LNCAP (cell line): Measurements from ENCODE around the gene VCL.

ENCODE experiments used
- TF ChIP-seq, protein P1 (sequence below): fragments of 450-650 bp; IDR thresholded peaks from 2 replicates; pipeline ENCODE4 v1.5.1; 2017; ENCODE audit warnings: mild to moderate bottlenecking

The VCL gene

DNA sequence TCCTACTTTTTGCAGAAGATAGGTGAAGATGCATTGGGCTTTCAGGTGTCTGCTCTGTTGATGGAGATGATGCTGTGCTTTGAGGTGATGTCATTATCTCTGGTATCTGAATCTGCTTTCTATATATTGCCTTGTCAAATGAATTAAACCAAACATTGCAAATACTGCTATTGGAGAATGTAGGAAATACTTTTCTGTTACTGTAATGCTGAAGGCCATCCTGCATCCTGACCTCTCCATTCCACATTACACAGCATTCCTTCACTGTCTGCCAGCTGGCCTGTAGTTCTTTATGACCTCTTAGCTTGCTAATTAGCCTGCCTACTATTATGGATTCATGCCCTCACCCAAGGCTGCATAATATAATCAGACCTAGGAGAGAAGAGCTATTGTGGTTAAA, 73.2 kb downstream of the VCL start:
- TF ChIP-seq, protein P1, sequence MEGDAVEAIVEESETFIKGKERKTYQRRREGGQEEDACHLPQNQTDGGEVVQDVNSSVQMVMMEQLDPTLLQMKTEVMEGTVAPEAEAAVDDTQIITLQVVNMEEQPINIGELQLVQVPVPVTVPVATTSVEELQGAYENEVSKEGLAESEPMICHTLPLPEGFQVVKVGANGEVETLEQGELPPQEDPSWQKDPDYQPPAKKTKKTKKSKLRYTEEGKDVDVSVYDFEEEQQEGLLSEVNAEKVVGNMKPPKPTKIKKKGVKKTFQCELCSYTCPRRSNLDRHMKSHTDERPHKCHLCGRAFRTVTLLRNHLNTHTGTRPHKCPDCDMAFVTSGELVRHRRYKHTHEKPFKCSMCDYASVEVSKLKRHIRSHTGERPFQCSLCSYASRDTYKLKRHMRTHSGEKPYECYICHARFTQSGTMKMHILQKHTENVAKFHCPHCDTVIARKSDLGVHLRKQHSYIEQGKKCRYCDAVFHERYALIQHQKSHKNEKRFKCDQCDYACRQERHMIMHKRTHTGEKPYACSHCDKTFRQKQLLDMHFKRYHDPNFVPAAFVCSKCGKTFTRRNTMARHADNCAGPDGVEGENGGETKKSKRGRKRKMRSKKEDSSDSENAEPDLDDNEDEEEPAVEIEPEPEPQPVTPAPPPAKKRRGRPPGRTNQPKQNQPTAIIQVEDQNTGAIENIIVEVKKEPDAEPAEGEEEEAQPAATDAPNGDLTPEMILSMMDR = no peak

DNA sequence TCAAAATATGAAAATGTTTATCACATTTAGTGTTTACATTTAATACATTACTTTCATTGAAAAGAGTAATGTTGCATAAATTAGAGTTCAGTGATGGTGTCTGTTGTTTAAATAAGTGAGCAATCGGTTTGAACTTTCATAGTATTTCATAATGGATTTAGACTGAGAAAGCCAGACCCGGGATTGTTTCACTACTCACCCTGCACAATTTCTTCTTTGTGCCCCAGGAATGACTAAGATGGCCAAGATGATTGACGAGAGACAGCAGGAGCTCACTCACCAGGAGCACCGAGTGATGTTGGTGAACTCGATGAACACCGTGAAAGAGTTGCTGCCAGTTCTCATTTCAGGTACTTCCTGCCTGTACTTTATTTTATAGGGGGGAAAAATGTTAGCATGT, 74.6 kb downstream of the VCL start:
- TF ChIP-seq, protein P1 = no peak

DNA sequence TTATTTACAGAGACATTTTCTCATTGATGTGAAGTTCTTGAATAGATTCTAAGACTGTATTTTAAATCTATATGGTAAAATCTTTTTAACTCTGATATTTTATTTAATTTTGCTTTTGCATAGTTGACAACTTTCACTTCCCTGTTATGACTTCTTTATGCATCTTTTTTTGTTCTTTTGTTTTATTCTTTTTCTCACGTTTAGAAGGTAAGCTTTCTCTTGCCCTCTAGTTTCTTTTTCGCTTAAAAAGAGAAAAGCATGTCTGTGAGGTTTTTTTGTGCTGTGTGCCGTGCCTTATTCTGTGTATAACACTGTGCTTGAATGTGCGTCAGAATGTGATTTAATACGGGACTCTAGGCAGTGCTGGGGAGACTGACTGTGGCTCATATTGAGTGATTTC, 78.0 kb downstream of the VCL start:
- TF ChIP-seq, protein P1 = no peak

DNA sequence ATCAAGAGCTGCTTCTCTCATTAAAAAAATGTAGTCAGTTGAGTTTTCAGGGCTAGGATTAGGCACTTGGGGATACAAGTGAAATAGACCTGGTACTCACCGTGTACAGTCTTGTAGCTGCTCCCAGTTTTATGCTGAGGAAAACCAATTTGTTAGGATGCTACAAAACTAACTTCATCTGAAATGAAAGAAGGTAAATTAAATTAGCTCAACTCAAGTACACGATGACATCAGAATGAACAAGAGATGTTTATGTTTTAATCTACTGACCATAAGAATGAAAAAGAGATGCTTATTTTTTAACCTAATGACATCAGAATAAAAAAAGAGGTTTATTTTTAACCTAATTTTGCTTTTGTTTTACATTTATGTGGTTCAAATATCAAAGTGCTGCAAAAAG, 79.0 kb downstream of the VCL start:
- TF ChIP-seq, protein P1 = no peak

DNA sequence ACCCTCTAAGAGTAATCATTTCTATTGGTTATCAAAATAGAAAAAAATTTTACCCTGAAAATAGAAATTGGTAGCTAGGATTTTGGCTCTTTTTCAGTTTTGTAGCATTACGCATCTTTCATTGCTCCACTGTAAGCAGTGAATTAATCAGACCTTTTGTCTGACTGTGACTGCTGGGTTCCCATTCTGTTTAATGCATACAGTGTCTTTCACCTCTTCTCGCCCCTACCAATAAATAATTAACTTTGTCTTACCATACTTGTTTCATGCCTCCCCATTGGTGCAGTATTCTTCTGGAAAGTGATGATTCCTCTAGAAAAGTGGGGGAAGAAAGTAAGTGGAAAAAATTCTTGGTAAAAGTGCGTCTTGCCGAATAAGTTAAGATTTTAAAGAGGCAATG, 79.5 kb downstream of the VCL start:
- TF ChIP-seq, protein P1 = no peak

DNA sequence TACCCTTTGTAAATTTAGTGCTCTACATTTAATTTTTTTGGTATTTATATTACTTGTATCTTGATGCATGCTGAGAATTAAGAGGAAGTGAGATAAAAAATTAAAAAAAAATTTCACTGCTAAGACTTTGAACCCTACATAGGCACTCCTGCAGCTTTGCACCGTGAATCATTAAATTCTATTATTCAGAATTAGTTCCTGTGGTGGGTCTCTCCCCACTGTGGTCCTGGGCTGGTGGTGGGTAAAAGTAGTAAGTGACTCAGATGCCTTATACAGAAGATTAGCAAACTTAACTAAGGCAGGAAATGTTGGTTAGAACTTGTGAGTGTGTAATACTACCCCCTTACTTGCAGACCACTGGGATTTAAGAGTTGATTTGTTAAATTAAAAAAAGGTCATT, 80.1 kb downstream of the VCL start:
- TF ChIP-seq, protein P1 = no peak

DNA sequence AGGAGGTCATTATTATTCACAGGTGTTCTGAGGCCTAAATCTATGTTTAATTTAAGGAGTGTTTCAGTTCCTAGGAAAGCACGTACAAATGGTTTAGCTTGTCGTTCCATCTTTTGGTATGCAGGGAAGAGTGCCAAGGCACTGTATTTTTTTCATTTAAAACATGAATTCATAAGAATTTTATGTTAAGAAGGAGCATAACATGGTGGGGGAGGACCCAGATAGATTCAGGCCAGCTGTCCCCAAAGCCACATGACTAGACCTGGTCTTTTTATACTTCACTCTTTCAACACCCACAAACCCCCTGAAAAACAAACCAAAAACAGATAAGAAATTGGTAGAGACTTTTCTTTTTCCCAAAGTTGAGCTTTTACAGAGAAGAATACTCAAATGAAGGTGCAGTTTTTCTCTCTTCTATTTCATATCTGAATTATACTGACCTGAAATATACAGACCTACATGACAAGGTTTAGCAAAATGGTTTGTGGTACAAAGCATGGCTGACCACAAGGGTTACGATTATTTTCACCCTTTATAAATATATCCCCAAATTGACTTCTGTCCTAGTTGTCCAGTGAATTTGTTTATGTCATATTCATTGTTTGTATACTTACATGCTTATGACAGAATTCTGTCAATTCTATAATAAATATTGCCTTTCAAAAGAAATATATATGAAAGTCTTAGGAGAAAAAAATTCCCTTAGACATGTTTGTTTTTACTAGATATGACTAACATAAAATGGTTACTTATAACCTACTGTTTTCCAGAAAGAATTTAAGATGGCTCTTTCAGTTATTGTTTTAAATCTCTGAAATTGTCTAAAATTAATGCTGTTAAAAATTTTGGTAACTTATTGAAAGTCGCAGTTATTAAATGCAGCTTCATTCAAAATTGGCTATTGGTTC, 81.4 kb downstream of the VCL start:
- TF ChIP-seq, protein P1 = no peak
